Measurements from ENCODE around the gene ARHGAP8. TPM values are rescaled to one million over a fixed set of nuclear protein-coding genes. Genes with fewer than 3 reads are reported as not detected.

ARHGAP8 gene
- total and polyA plus RNA-seq, 2 donors (not counting 3 experiments of a cell fraction or from before 2014, with no cell fraction given), result not detected

- no peak overlapping the region for H3K9ac ChIP-seq (replicated peaks; ENCODE audit: extremely low read depth, insufficient read depth, low read length)
- H3K4me1 ChIP-seq (ENCODE audit: control insufficient read depth, extremely low read depth, insufficient read depth, low read length), result no peaks in the 10 kb centered on the region
- no peaks in the 10 kb centered on the region for H4K20me1 ChIP-seq (replicated peaks; ENCODE audit: control insufficient read depth, extremely low read depth, insufficient read depth, low read length)
- dilution Hi-C loops (cut with MboI; ENCODE audit: extremely low pct_ligation_motif_present, low sequenced_read_pairs) (no loop called here), intact Hi-C loops (cut with micrococcal nuclease) (no loop called here)
- H3K9me3 ChIP-seq (replicated peaks; ENCODE audit: control insufficient read depth, insufficient read depth, low read length), result no peaks in the 10 kb centered on the region
- BruUV-seq (replicated peaks), result no TSS peak
- H2AFZ ChIP-seq (ENCODE audit: low read depth, low read length), result no peak overlapping the region
- no peaks in the 10 kb centered on the region for H3K79me2 ChIP-seq (ENCODE audit: control insufficient read depth, insufficient read depth, low read length)
- H3K9me1 ChIP-seq (replicated peaks; ENCODE audit: control insufficient read depth, extremely low read depth, insufficient read depth, low read length), result no peaks in the 10 kb centered on the region
- FAIRE-seq, result no peak
- H3K27ac ChIP-seq (ENCODE audit: insufficient read depth, low read depth, low read length), result no peak overlapping the region
- H3K4me3 ChIP-seq (replicated peaks in 1 of 3; ENCODE audit: insufficient read depth in 1 of 3, low read depth in 1 of 3, low read length in 3 of 3), result no peak overlapping the region
- H3K36me3 ChIP-seq (ENCODE audit: control insufficient read depth in 2 of 2, extremely low read depth in 1 of 2, insufficient read depth in 2 of 2, low read length in 2 of 2), result no peaks in the 10 kb centered on the region
- no peaks in the 10 kb centered on the region for H3K27me3 ChIP-seq (ENCODE audit: control insufficient read depth in 2 of 2, insufficient read depth in 2 of 2, low read length in 2 of 2)
- DNase-seq (ENCODE audit: low read depth, low spot score), result no peak
- ChIA-PET CTCF (interaction anchor here (0.8 to 1.6 kb wide), 4 partner anchors 14 to 34 kb away, joined by 3 to 5 read pairs (median 4); no protein-coding TSS in a partner anchor), POLR2A (no interaction called here)
- no peak overlapping the region for H3K4me2 ChIP-seq (ENCODE audit: insufficient read depth, low read length)
- TF ChIP-seq CTCF (IDR thresholded peaks at IDR 0.05; ENCODE audit: extremely low read depth in 1 of 2, insufficient read depth in 1 of 2, low read depth in 1 of 2, low read length in 2 of 2) (no peak), MYC (IDR thresholded peaks at IDR 0.05; ENCODE audit: low read depth, low read length) (no peak), POLR2AphosphoS5 (IDR thresholded peaks at IDR 0.05; ENCODE audit: insufficient read depth, low read depth, low read length) (no peak), GATA2 (IDR thresholded peaks at IDR 0.05; ENCODE audit: insufficient read depth, insufficient read length, low read depth, low read length) (no peak), POLR2A (IDR thresholded peaks at IDR 0.05; ENCODE audit: low read depth, low read length) (no peak), EZH2 (IDR thresholded peaks at IDR 0.05; ENCODE audit: borderline replicate concordance, low read depth, low read length, severe bottlenecking) (no peak), JUN (IDR thresholded peaks at IDR 0.05; ENCODE audit: borderline replicate concordance, insufficient read depth, insufficient read length, low read depth) (no peak), MAX (IDR thresholded peaks at IDR 0.05; ENCODE audit: insufficient read depth, insufficient read length) (no peak), FOS (IDR thresholded peaks at IDR 0.05; ENCODE audit: borderline replicate concordance, insufficient read depth, low read length) (no peak)
Observed at GRCh38 chr22:44730490-44731356, 21.7 kb upstream of the ARHGAP8 start.
